Islet precursor cell (in vitro differentiated cells): ENCODE results near the gene GALNT1.

Source experiments
- DNase-seq: peaks from one replicate; pipeline ENCODE4 v3.0.0-alpha.2; 2018

Gene GALNT1

GRCh38 chr18:35728676-35729075, 147.1 kb downstream of the GALNT1 start:
- DNase-seq: no peak

- no peak for DNase-seq
Measured at GRCh38 chr18:35729991-35730668, 148.6 kb downstream of the GALNT1 start.

GRCh38 chr18:35730691-35731370, 149.3 kb downstream of the GALNT1 start:
- no peak for DNase-seq

- no peak for DNase-seq
Measured at GRCh38 chr18:35731701-35732100, 150.2 kb downstream of the GALNT1 start.

GRCh38 chr18:35732162-35732561, 150.6 kb downstream of the GALNT1 start:
- no peak for DNase-seq

GRCh38 chr18:35732636-35733035, 151.1 kb downstream of the GALNT1 start:
- no peak for DNase-seq

GRCh38 chr18:35733408-35733807, 151.9 kb downstream of the GALNT1 start:
- DNase-seq: no peak

- DNase-seq: no peak
Measured at GRCh38 chr18:35736696-35737095, 155.2 kb downstream of the GALNT1 start.

GRCh38 chr18:35739778-35740177, 158.2 kb downstream of the GALNT1 start:
- no peak for DNase-seq

GRCh38 chr18:35740656-35741055, 159.1 kb downstream of the GALNT1 start:
- DNase-seq: no peak

GRCh38 chr18:35743916-35744315, 162.4 kb downstream of the GALNT1 start:
- DNase-seq: no peak

GRCh38 chr18:35745814-35746213, 164.3 kb downstream of the GALNT1 start:
- DNase-seq: no peak

GRCh38 chr18:35746826-35747339, 165.3 kb downstream of the GALNT1 start:
- DNase-seq: no peak

GRCh38 chr18:35747894-35748472, 166.4 kb downstream of the GALNT1 start:
- DNase-seq: no peak

- DNase-seq: no peak
Measured at GRCh38 chr18:35749701-35750100, 168.2 kb downstream of the GALNT1 start.

- no peak for DNase-seq
Measured at GRCh38 chr18:35750929-35751328, 169.4 kb downstream of the GALNT1 start.

GRCh38 chr18:35753306-35753910, 171.9 kb downstream of the GALNT1 start:
- DNase-seq: no peak

GRCh38 chr18:35754464-35754863, 172.9 kb downstream of the GALNT1 start:
- no peak for DNase-seq

GRCh38 chr18:35755369-35755768, 173.8 kb downstream of the GALNT1 start:
- DNase-seq: no peak

- DNase-seq: peak; percentile 61
Measured at GRCh38 chr18:35756506-35757117, 175.1 kb downstream of the GALNT1 start.
